Gastrocnemius medialis (tissue), 4 donors: ENCODE measurements around the gene ADAMTSL3.

ENCODE experiments used
- CTCF ChIP-seq, 5 experiments: fragments of 450-650 bp in 3 of 5; fragments of 200-600 bp in 2 of 5; sonication (generic) in 2 of 5; IDR thresholded peaks in 4 of 5; conservative IDR thresholded peaks in 1 of 5; 1 replicate in 4 of 5; 2 replicates in 1 of 5; pipeline ENCODE4 v1.5.1; 2016 to 2019; ENCODE audit warnings: antibody characterized with exemption in 5 of 5, mild to moderate bottlenecking in 3 of 5, moderate library complexity in 3 of 5
- POLR2A ChIP-seq, 2 donors: fragments of 450-650 bp; IDR thresholded peaks; one replicate each; pipeline ENCODE4 v1.6.1; 2017; ENCODE audit warnings: antibody characterized with exemption in 2 of 2, mild to moderate bottlenecking in 2 of 2, moderate library complexity in 2 of 2

GRCh38 chr15:83656192-83656591, 2.3 kb downstream of the ADAMTSL3 start:
- no peak for TF ChIP-seq CTCF (IDR thresholded peaks at IDR 0.05 in 4 of 5, conservative IDR thresholded peaks at IDR 0.05 in 1 of 5)
- no peak for TF ChIP-seq POLR2A (IDR thresholded peaks at IDR 0.05)
